Dermis microvascular lymphatic vessel endothelial cell (primary cell): ENCODE data around the gene CGNL1. TPM values are rescaled to one million over a fixed set of nuclear protein-coding genes. Genes with fewer than 3 reads are reported as not detected.

ENCODE experiments used
- DNase-seq, 2 donors: peaks; one replicate each; pipeline versions ENCODE4 v3.0.0 to v3.0.0-alpha.2; 2010; ENCODE audit warnings: low read depth in 2 of 2
- total RNA-seq: library from RNA; depleted of rRNA; stranded (reverse); fragments of >200 nt; gene quantifications from 2 replicates; pipeline ENCODE4 v1.2.1, GENCODE V29; 2014

CGNL1 gene
- total RNA-seq, 1 donor from 2014 or later, result 25.7 TPM

DNA sequence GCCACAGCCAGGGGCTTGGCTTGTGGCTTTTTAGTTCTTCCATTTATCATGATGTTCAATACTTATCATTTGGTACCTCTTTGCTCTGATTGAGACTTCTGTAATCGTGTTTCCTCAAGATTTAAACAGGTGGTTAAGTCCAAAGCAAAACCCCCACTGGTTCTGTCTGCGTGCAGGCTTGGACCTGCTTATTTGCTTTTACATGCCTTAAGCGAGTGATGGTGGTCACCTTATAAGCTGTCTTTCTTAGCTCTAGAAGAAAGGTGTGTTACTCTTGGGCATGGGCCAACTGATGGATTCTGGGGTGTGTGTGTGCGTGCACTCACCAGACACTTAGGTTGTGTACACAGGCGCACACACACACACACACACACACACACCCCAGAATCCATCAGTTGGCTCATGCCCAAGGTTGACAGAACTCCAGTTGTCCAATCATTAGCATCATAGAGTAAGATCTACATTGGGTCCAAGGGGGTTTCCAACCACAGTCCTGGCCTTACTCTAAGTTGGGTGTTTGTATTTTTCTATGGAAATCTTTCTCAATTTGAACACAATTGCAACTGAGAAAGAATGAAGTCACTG is 216.6 kb downstream of the CGNL1 start:
- peak in 1 of 2 donors; percentile 47 for DNase-seq

DNA sequence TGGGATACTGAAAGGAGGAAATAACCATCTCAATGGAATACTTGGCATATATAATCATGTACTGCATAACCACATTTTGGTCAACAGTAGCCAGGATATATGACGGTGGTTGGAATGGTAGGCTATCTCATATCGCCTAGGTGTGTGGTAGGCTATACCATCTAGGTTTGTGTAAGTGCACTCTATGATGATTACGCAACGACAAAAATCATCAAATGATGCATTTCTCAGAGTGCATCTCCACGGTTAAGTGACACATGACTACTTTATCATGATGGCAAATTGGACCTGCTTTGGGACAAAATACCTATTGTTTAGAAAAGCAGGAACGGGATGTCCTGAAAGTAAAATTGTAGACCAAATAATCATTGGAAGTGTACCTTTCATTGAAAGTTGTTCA is 218.2 kb downstream of the CGNL1 start:
- peak in 1 of 2 donors; percentile 17 for DNase-seq

DNA sequence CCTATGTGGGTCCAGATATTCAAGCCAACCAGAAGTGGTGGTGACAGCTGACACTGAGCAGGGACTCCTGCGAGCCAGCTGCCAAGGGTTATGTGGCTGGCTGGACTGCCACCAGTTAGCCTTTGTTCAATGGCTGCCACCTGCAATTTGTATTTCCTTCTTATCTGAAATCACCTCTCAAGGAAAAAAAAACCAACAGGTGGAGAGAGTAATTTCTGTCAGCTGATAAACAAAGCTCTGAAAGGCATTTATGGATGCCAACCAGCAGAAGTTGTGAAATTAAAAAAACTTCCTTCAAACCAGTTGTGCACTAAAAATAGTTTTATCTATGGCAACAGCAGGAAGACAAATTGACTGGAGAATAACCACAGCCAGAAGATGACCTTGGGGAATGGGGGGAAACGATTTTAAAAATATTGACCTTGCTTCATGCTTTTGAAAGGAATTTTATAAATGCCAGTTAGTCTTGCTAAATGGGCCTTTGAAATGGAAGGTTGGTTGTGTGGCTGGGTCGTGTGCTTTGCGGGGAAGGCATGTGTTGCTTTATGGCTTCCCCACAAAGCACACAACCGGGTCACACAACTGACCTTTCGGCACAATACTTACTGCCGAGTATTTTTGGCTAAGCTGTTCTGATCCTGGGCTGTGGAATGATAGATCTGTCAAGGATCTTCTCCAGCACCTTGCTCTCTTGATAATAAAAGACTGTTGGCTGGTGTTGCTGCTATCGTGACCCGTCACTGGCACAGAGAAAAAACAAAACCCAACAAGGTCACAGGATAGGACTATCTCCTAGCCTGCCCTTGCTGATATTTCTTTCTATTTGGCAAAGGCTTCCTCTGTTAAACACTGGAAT is 218.9 kb downstream of the CGNL1 start:
- peak; percentile 66 to 72 for DNase-seq

DNA sequence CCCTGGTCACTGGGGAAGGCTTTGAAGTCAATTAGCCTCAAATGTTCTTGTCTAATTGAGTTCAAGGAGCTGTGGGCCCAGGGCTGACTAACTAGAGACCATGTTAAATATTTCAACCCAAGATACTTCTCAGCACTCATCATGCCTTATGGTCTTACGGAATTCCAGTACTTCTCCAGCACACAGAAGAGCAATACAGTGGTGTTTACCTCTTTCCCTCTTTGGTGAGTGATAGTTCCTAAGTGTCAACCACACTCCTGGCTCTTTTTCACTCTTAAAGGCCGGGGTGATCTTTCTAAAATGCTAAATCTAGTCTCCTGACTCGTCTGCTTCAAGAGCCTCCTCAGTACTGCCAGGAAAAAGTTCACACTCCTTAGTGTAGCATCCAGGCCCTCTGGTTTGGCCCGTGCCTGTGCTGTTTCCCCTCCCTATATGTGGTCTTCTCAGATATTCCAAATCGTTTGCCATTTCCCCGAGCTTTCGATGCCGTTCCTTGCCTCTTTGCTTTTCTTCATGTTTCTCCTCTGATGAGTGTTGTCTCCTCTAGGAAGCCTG is 220.1 kb downstream of the CGNL1 start:
- DNase-seq, result no peak

DNA sequence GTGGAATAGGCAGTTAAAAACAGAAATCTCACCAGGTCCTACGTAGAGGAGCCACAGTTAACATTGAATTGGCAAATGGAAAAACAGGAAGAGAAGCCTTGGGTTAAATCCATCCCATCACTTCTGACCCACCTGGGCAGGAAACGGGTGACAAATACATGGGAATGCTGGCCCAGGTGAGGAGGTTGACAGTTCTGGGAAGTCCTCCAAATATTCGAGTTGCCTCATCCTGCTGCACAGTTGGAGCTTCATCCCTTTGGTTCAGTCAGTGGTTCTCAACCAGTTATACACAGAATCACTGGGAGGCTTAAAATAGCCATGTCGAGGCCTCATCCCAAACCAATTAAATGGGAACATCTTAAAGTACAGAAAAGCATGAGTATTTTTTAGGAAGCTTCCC is 220.7 kb downstream of the CGNL1 start:
- peak; percentile 83 to 91 for DNase-seq

DNA sequence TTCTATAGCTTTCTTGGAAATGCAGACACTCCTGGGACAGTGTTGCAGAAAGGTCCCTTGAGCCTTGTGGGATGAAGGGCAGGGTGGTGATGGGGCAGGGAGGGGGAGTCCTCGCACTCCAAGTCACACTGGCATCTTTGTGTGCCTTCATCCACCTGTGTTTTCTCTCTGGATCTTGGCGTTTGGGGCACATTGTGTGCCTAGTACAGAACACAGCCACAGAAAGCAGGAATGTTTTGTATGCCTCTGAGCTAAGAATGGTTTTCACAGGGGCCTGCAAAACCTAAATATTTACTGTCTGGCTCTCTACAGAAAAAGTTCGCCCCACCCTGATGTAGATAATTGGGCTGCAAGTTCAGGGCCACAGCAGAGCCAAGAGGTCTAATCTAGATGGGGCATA is 221.1 kb downstream of the CGNL1 start:
- no peak for DNase-seq

DNA sequence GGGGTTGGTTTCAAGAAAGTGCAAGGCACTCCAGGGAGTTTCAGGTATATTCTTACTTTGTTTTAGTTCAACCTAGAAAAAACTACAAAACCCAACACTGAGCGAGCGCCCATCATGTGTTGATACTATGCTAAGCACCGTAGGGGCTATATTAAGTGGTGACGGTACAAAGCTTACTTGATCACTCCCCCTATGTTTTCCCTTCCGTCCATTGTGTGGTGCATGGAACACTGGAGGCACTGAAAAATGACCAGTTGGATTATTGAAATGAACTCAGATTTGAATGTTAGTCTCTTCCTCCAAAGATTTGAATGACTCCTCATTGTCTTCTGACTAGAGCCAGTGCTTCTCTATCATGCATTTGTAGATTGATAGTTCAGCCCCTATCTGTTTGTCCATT is 222.0 kb downstream of the CGNL1 start:
- DNase-seq, result peak; percentile 51 to 74

DNA sequence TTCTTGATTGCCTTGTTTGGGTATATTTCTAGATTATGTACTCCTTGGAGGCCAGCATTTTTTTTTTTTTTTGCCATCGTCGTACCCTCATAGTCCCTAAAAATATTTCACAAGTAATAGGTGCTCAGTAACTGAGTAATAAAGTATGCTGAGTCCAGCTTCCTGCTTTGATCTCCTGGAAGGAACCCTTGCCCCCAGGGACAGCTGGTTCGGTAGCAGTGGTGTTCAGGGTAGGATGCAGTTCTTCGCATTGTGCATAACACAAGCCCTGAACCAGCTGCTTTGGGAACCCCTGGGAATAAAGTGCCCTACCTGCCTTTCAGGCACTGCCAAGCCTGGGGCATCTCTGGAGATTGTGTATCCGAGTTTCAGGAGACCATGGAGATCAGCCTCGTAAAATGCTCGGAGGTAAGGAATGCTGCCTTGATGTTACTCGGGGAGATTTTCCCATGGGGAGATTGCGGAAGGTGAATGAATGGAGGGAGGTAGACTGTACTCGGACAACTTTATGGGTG is 223.0 kb downstream of the CGNL1 start:
- no peak for DNase-seq

DNA sequence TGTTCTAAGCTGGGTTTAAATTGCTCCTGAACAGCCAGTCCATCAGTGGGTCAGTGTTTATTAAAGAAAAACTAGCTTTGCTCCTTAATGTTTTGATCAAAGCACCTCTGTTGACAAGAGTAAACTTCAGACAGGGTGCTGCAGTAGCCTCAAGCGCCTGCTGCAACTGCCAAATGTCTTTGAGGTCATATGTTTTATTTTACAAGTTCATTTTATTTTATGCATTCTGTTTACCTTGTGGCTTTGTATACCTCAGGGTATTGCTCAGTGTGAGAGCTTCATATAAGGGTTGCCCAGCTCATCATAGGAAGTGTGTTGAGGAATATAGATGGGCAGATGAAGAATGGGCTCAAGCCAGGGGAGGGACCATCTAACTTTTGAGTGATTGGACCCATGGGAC is 223.9 kb downstream of the CGNL1 start:
- no peak for DNase-seq

Other genes starting within 250 kb of the CGNL1 start
- 37.2 and 45.7 TPM in 2 replicates for gene MYZAP, start 215.4 kb downstream of the CGNL1 start, total RNA-seq